ENCODE data around the gene BRF1. TPM values are rescaled to one million over a fixed set of nuclear protein-coding genes. Genes with fewer than 3 reads are reported as not detected.

Gene BRF1
- polyA plus RNA-seq, 1 of the 3 experiments (the other 2 are of a cell fraction), result 15.7 TPM

- TF ChIP-seq POLR2AphosphoS5 (IDR thresholded peaks at IDR 0.05; ENCODE audit: low read depth, low read length) (no peak), SIN3A (IDR thresholded peaks at IDR 0.05; ENCODE audit: borderline replicate concordance, low read depth, low read length) (no peak), FOSL2 (IDR thresholded peaks at IDR 0.05; ENCODE audit: borderline replicate concordance, low read depth) (no peak), NRF1 (IDR thresholded peaks at IDR 0.05; ENCODE audit: low read depth, low read length) (no peak), FOXJ3 (CRISPR knock-in tag; IDR thresholded peaks at IDR 0.05) (no peak), ELF1 (IDR thresholded peaks at IDR 0.05) (no peak), RXRA (IDR thresholded peaks at IDR 0.05; ENCODE audit: borderline replicate concordance, low read depth) (no peak), MEF2A (IDR thresholded peaks at IDR 0.05; ENCODE audit: borderline replicate concordance, low read depth) (no peak), CTCF (IDR thresholded peaks at IDR 0.05) (no peak)
Measured at GRCh38 chr14:105211758-105212089, 89.1 kb downstream of the BRF1 start (continued).

- no peak for DNase-seq
- Histone ChIP-seq H3K4me1 (ENCODE audit: control insufficient read depth in 1 of 2, insufficient read depth in 2 of 2, low read depth in 1 of 2, low read length in 1 of 2) (peaks cover 0 to 81% of the 10 kb centered on the region in 2 experiments; a peak in 1 of 4 replicates), H3K27ac (ENCODE audit: low read depth in 2 of 2, low read length in 1 of 2) (peak overlapping the region in 1 of 2 experiments; percentile 74; a peak in 1 of 4 replicates), H4K20me1 (ENCODE audit: insufficient read depth) (no peaks in the 10 kb centered on the region), H3K79me2 (ENCODE audit: insufficient read depth) (no peaks in the 10 kb centered on the region), H3K4me3 (ENCODE audit: low read depth in 2 of 2, low read length in 1 of 2) (no peak overlapping the region), H3F3A (replicated peaks; ENCODE audit: insufficient read depth) (no peaks in the 10 kb centered on the region), H2AFZ (ENCODE audit: low read depth) (no peak overlapping the region), H3K36me3 (replicated peaks in 1 of 2; ENCODE audit: control insufficient read depth in 1 of 2, insufficient read depth in 2 of 2, low read length in 1 of 2) (peaks cover 0 to 14% of the 10 kb centered on the region in 2 experiments), H3K9ac (no peak overlapping the region), H3K9me3 (no peaks in the 10 kb centered on the region), H3K27me3 (ENCODE audit: insufficient read depth) (no peaks in the 10 kb centered on the region), H3K4me2 (no peak overlapping the region), H3K9me2 (no peaks in the 10 kb centered on the region)
- WGBS (ENCODE audit: low lambda C conversion rate), result 89% methylated on average over 17 of the region's 23 CpGs
- no peak for TF ChIP-seq FOSL2 (IDR thresholded peaks at IDR 0.05; ENCODE audit: borderline replicate concordance, low read depth)
- no peak for TF ChIP-seq NRF1 (IDR thresholded peaks at IDR 0.05; ENCODE audit: low read depth, low read length)
- no peak for TF ChIP-seq TEAD4 (IDR thresholded peaks at IDR 0.05; ENCODE audit: borderline replicate concordance, insufficient read depth)
- no peak for TF ChIP-seq NFIC (IDR thresholded peaks at IDR 0.05; ENCODE audit: borderline replicate concordance)
- no peak for TF ChIP-seq YY1 (IDR thresholded peaks at IDR 0.05; ENCODE audit: low read depth)
- TF ChIP-seq RCOR1 (IDR thresholded peaks at IDR 0.05; ENCODE audit: low read length), result no peak
- no peak for TF ChIP-seq SMC3 (IDR thresholded peaks at IDR 0.05; ENCODE audit: low read depth, low read length)
- no peak for TF ChIP-seq EZH2phosphoT487 (IDR thresholded peaks at IDR 0.05; ENCODE audit: borderline replicate concordance, low read depth)
- TF ChIP-seq USF1 (IDR thresholded peaks at IDR 0.05; ENCODE audit: borderline replicate concordance, low read depth), result no peak
- TF ChIP-seq USF2 (IDR thresholded peaks at IDR 0.05; ENCODE audit: borderline replicate concordance, low read depth, low read length), result no peak
- ChIA-PET POLR2A (no interaction called here), CTCF (interaction anchor here (0.8 to 1.0 kb wide), 2 partner anchors 10 to 76 kb away, joined by 3 read pairs; no protein-coding TSS in a partner anchor)
Measured at GRCh38 chr14:105211086-105211757, 89.6 kb downstream of the BRF1 start.

Data from SK-N-SH (cell line).